ENCODE results near the gene GNB2.

GNB2 gene

GRCh38 chr7:100673302-100673941 lies at the start of gene GNB2:
Gene GNB2, plus strand, starts transcription at chr7:100673740. Its CDS starts 2,526 bp downstream, at chr7:100676266.
- Histone ChIP-seq H3K9me3 (ENCODE audit: control insufficient read depth in 2 of 2, low read length in 2 of 2) (no peaks in the 10 kb centered on the region), H3K36me3 (ENCODE audit: control insufficient read depth in 2 of 2, insufficient read depth in 2 of 2, low read length in 2 of 2) (peaks cover 18 to 21% of the 10 kb centered on the region in 2 donors), H3K4me1 (ENCODE audit: control insufficient read depth in 2 of 2, insufficient read depth in 2 of 2, low read length in 2 of 2) (peaks cover 6 to 11% of the 10 kb centered on the region in 2 donors), H3K4me3 (ENCODE audit: low read length in 2 of 2) (peak within 1 kb of the TSS; percentile 85 to 89), H3K9ac (ENCODE audit: low read depth in 1 of 2, low read length in 2 of 2) (peak within 1 kb of the TSS; percentile 96 to 97), H3K27ac (ENCODE audit: low read depth in 2 of 2, low read length in 2 of 2) (peak within 1 kb of the TSS; percentile 97 to 99), H3K27me3 (ENCODE audit: control insufficient read depth in 2 of 2, insufficient read depth in 2 of 2, low read length in 2 of 2) (no peaks in the 10 kb centered on the region)

- no peaks in the 10 kb centered on the region for H3K9me3 ChIP-seq (ENCODE audit: control insufficient read depth in 2 of 2, low read length in 2 of 2)
- peaks cover 3 to 5% of the 10 kb centered on the region in 2 donors for H3K4me1 ChIP-seq (ENCODE audit: control insufficient read depth in 2 of 2, insufficient read depth in 2 of 2, low read length in 2 of 2)
- H3K9ac ChIP-seq (ENCODE audit: low read depth in 1 of 2, low read length in 2 of 2): no peak overlapping the region
- no peaks in the 10 kb centered on the region for H3K36me3 ChIP-seq (ENCODE audit: control insufficient read depth in 2 of 2, insufficient read depth in 2 of 2, low read length in 2 of 2)
- H3K4me3 ChIP-seq (ENCODE audit: low read length in 2 of 2): no peak overlapping the region
- no peak overlapping the region for H3K27ac ChIP-seq (ENCODE audit: low read depth in 2 of 2, low read length in 2 of 2)
- peaks cover 0 to 3% of the 10 kb centered on the region in 2 donors for H3K27me3 ChIP-seq (ENCODE audit: control insufficient read depth in 2 of 2, insufficient read depth in 2 of 2, low read length in 2 of 2)
Observed at GRCh38 chr7:100623951-100624824, 49.4 kb upstream of the GNB2 start.

- H3K9ac ChIP-seq (ENCODE audit: low read depth in 1 of 2, low read length in 2 of 2): no peak overlapping the region
- H3K27ac ChIP-seq (ENCODE audit: low read depth in 2 of 2, low read length in 2 of 2): no peak overlapping the region
- peaks cover 0 to 3% of the 10 kb centered on the region in 2 donors for H3K27me3 ChIP-seq (ENCODE audit: control insufficient read depth in 2 of 2, insufficient read depth in 2 of 2, low read length in 2 of 2)
- peaks cover 3 to 5% of the 10 kb centered on the region in 2 donors for H3K4me1 ChIP-seq (ENCODE audit: control insufficient read depth in 2 of 2, insufficient read depth in 2 of 2, low read length in 2 of 2)
- peak overlapping the region; percentile 43 to 48 for H3K4me3 ChIP-seq (ENCODE audit: low read length in 2 of 2)
- no peaks in the 10 kb centered on the region for H3K36me3 ChIP-seq (ENCODE audit: control insufficient read depth in 2 of 2, insufficient read depth in 2 of 2, low read length in 2 of 2)
- no peaks in the 10 kb centered on the region for H3K9me3 ChIP-seq (ENCODE audit: control insufficient read depth in 2 of 2, low read length in 2 of 2)
Observed at GRCh38 chr7:100626055-100626454, 47.5 kb upstream of the GNB2 start.

GRCh38 chr7:100626530-100627237 lies 46.9 kb upstream of the GNB2 start:
- H3K4me3 ChIP-seq (ENCODE audit: low read length in 2 of 2): peak overlapping the region; percentile 43 to 48
- peak overlapping the region in 1 of 2 donors; percentile 54 for H3K9ac ChIP-seq (ENCODE audit: low read depth in 1 of 2, low read length in 2 of 2)

GRCh38 chr7:100627238-100627549 lies 46.3 kb upstream of the GNB2 start:
- H3K9ac ChIP-seq (ENCODE audit: low read depth in 1 of 2, low read length in 2 of 2): no peak overlapping the region

More at GRCh38 chr7:100626530-100627237, 46.9 kb upstream of the GNB2 start:
- H3K4me1 ChIP-seq (ENCODE audit: control insufficient read depth in 2 of 2, insufficient read depth in 2 of 2, low read length in 2 of 2): peaks cover 3 to 5% of the 10 kb centered on the region in 2 donors
- H3K27me3 ChIP-seq (ENCODE audit: control insufficient read depth in 2 of 2, insufficient read depth in 2 of 2, low read length in 2 of 2): peaks cover 0 to 3% of the 10 kb centered on the region in 2 donors
- peak overlapping the region in 1 of 2 donors; percentile 58 for H3K27ac ChIP-seq (ENCODE audit: low read depth in 2 of 2, low read length in 2 of 2)
- H3K36me3 ChIP-seq (ENCODE audit: control insufficient read depth in 2 of 2, insufficient read depth in 2 of 2, low read length in 2 of 2): no peaks in the 10 kb centered on the region
- no peaks in the 10 kb centered on the region for H3K9me3 ChIP-seq (ENCODE audit: control insufficient read depth in 2 of 2, low read length in 2 of 2)

GRCh38 chr7:100629117-100629716 lies 44.3 kb upstream of the GNB2 start:
- Histone ChIP-seq H3K27me3 (ENCODE audit: control insufficient read depth in 2 of 2, insufficient read depth in 2 of 2, low read length in 2 of 2) (peaks cover 0 to 7% of the 10 kb centered on the region in 2 donors), H3K36me3 (ENCODE audit: control insufficient read depth in 2 of 2, insufficient read depth in 2 of 2, low read length in 2 of 2) (no peaks in the 10 kb centered on the region)

More at GRCh38 chr7:100627238-100627549, 46.3 kb upstream of the GNB2 start:
- Histone ChIP-seq H3K4me1 (ENCODE audit: control insufficient read depth in 2 of 2, insufficient read depth in 2 of 2, low read length in 2 of 2) (peaks cover 3 to 5% of the 10 kb centered on the region in 2 donors), H3K27ac (ENCODE audit: low read depth in 2 of 2, low read length in 2 of 2) (no peak overlapping the region), H3K36me3 (ENCODE audit: control insufficient read depth in 2 of 2, insufficient read depth in 2 of 2, low read length in 2 of 2) (no peaks in the 10 kb centered on the region), H3K9me3 (ENCODE audit: control insufficient read depth in 2 of 2, low read length in 2 of 2) (no peaks in the 10 kb centered on the region), H3K4me3 (ENCODE audit: low read length in 2 of 2) (peak overlapping the region; percentile 14 to 43), H3K27me3 (ENCODE audit: control insufficient read depth in 2 of 2, insufficient read depth in 2 of 2, low read length in 2 of 2) (peaks cover 0 to 3% of the 10 kb centered on the region in 2 donors)

GRCh38 chr7:100630066-100630465 lies 43.5 kb upstream of the GNB2 start:
- H3K9me3 ChIP-seq (ENCODE audit: control insufficient read depth in 2 of 2, low read length in 2 of 2): no peaks in the 10 kb centered on the region
- H3K27me3 ChIP-seq (ENCODE audit: control insufficient read depth in 2 of 2, insufficient read depth in 2 of 2, low read length in 2 of 2): peaks cover 0 to 7% of the 10 kb centered on the region in 2 donors
- no peak overlapping the region for H3K4me3 ChIP-seq (ENCODE audit: low read length in 2 of 2)

More at GRCh38 chr7:100629117-100629716, 44.3 kb upstream of the GNB2 start:
- H3K9me3 ChIP-seq (ENCODE audit: control insufficient read depth in 2 of 2, low read length in 2 of 2): no peaks in the 10 kb centered on the region
- H3K9ac ChIP-seq (ENCODE audit: low read depth in 1 of 2, low read length in 2 of 2): no peak overlapping the region
- no peak overlapping the region for H3K4me3 ChIP-seq (ENCODE audit: low read length in 2 of 2)
- H3K4me1 ChIP-seq (ENCODE audit: control insufficient read depth in 2 of 2, insufficient read depth in 2 of 2, low read length in 2 of 2): peaks cover 8 to 11% of the 10 kb centered on the region in 2 donors
- H3K27ac ChIP-seq (ENCODE audit: low read depth in 2 of 2, low read length in 2 of 2): no peak overlapping the region

GRCh38 chr7:100632951-100633717 lies 40.4 kb upstream of the GNB2 start:
- Histone ChIP-seq H3K27ac (ENCODE audit: low read depth in 2 of 2, low read length in 2 of 2) (no peak overlapping the region), H3K27me3 (ENCODE audit: control insufficient read depth in 2 of 2, insufficient read depth in 2 of 2, low read length in 2 of 2) (peaks cover 0 to 4% of the 10 kb centered on the region in 2 donors), H3K4me1 (ENCODE audit: control insufficient read depth in 2 of 2, insufficient read depth in 2 of 2, low read length in 2 of 2) (peaks cover 3 to 8% of the 10 kb centered on the region in 2 donors), H3K9ac (ENCODE audit: low read depth in 1 of 2, low read length in 2 of 2) (peak overlapping the region; percentile 41 to 55), H3K4me3 (ENCODE audit: low read length in 2 of 2) (peak overlapping the region; percentile 59 to 68), H3K36me3 (ENCODE audit: control insufficient read depth in 2 of 2, insufficient read depth in 2 of 2, low read length in 2 of 2) (no peaks in the 10 kb centered on the region), H3K9me3 (ENCODE audit: control insufficient read depth in 2 of 2, low read length in 2 of 2) (no peaks in the 10 kb centered on the region)

More at GRCh38 chr7:100630066-100630465, 43.5 kb upstream of the GNB2 start:
- Histone ChIP-seq H3K4me1 (ENCODE audit: control insufficient read depth in 2 of 2, insufficient read depth in 2 of 2, low read length in 2 of 2) (peaks cover 8 to 11% of the 10 kb centered on the region in 2 donors), H3K27ac (ENCODE audit: low read depth in 2 of 2, low read length in 2 of 2) (no peak overlapping the region), H3K9ac (ENCODE audit: low read depth in 1 of 2, low read length in 2 of 2) (no peak overlapping the region), H3K36me3 (ENCODE audit: control insufficient read depth in 2 of 2, insufficient read depth in 2 of 2, low read length in 2 of 2) (no peaks in the 10 kb centered on the region)

- Histone ChIP-seq H3K27me3 (ENCODE audit: control insufficient read depth in 2 of 2, insufficient read depth in 2 of 2, low read length in 2 of 2) (peaks cover 0 to 4% of the 10 kb centered on the region in 2 donors), H3K9ac (ENCODE audit: low read depth in 1 of 2, low read length in 2 of 2) (no peak overlapping the region), H3K4me3 (ENCODE audit: low read length in 2 of 2) (no peak overlapping the region), H3K9me3 (ENCODE audit: control insufficient read depth in 2 of 2, low read length in 2 of 2) (no peaks in the 10 kb centered on the region), H3K27ac (ENCODE audit: low read depth in 2 of 2, low read length in 2 of 2) (no peak overlapping the region), H3K4me1 (ENCODE audit: control insufficient read depth in 2 of 2, insufficient read depth in 2 of 2, low read length in 2 of 2) (no peaks in the 10 kb centered on the region), H3K36me3 (ENCODE audit: control insufficient read depth in 2 of 2, insufficient read depth in 2 of 2, low read length in 2 of 2) (no peaks in the 10 kb centered on the region)
Observed at GRCh38 chr7:100639995-100640516, 33.5 kb upstream of the GNB2 start.
